Choroid plexus epithelial cell (primary cell): ENCODE measurements around the gene ASRGL1.

Experiments
- DNase-seq: peaks from one replicate; pipeline ENCODE4 v3.0.0-alpha.2; 2010; ENCODE audit warnings: low read depth
- H3K4me3 ChIP-seq: 2 replicates; pipeline ENCODE4 v1.5.1; 2011; ENCODE audit warnings: low read depth, mild to moderate bottlenecking, control low read depth, low read length, moderate library complexity
- CTCF ChIP-seq: conservative IDR thresholded peaks from 2 replicates; pipeline ENCODE4 v1.5.1; 2011; ENCODE audit warnings: low read depth, mild to moderate bottlenecking, control low read depth, inconsistent platforms, low read length, moderate library complexity

Gene ASRGL1

GRCh38 chr11:62400760-62401159 lies 63.5 kb downstream of the ASRGL1 start:
- peak; percentile 59 for DNase-seq
- H3K4me3 ChIP-seq = no peak overlapping the region
- TF ChIP-seq CTCF = no peak

GRCh38 chr11:62401356-62401755 lies 64.1 kb downstream of the ASRGL1 start:
- H3K4me3 ChIP-seq = no peak overlapping the region
- TF ChIP-seq CTCF = no peak
- no peak for DNase-seq

GRCh38 chr11:62401811-62402210 lies 64.6 kb downstream of the ASRGL1 start:
- no peak for TF ChIP-seq CTCF
- DNase-seq = no peak
- no peak overlapping the region for H3K4me3 ChIP-seq

GRCh38 chr11:62402226-62402959 lies 65.1 kb downstream of the ASRGL1 start:
- no peak overlapping the region for H3K4me3 ChIP-seq
- no peak for TF ChIP-seq CTCF
- DNase-seq = no peak

- DNase-seq = no peak
- no peak for TF ChIP-seq CTCF
- H3K4me3 ChIP-seq = no peak overlapping the region
Observed at GRCh38 chr11:62402960-62403730, 65.9 kb downstream of the ASRGL1 start.

GRCh38 chr11:62404435-62404834 lies 67.2 kb downstream of the ASRGL1 start:
- no peak for DNase-seq
- TF ChIP-seq CTCF = no peak
- H3K4me3 ChIP-seq = no peak overlapping the region
